GM19351 (cell line): ENCODE data around the gene TMEM39B.
A peak's percentile ranks its signal among the peaks of the same experiment; 100 is the strongest.
"Not testable (repeated sequence)": the region's sequence is repeated elsewhere in the genome, so short reads cannot be mapped to it uniquely, and the experiment has no call there.

Experiments used
- ATAC-seq: cut with Tn5 transposase; IDR thresholded peaks from one replicate; pipeline ENCODE4 v1.9.1; 2021; ENCODE audit warnings: mild to moderate bottlenecking, moderate library complexity; ENCODE audit not compliant: unreplicated experiment

Gene TMEM39B

DNA sequence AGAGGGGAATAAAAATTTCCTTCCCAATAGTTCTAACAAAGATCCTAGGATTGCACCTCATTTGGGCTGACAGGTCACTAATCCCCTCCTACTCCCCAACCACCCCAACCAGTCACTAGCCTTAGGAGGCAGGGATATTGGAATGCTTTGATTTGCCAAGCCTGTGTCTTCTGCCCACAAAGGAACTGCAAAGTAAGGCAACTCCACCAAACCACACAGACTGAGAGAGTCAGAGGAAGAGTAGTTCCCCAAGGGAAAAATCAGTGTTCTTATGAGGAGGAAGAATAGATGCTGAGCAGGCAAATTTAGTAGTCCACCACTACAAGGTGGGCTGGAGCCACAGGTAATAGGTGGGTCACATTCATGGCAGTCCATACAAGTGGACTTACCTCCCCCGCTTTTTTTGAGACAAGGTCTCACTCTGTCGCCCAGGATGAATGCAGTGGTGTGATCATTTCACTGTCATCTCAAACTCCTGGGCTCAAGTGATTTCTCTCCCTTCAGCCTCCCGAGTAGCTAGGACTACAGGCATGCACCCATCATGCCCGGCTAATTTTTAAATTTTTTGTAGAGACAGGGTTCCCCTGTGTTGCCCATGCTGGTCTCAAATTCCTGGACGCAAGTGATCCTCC, 3.7 kb upstream of the TMEM39B start:
- ATAC-seq, result no peak

DNA sequence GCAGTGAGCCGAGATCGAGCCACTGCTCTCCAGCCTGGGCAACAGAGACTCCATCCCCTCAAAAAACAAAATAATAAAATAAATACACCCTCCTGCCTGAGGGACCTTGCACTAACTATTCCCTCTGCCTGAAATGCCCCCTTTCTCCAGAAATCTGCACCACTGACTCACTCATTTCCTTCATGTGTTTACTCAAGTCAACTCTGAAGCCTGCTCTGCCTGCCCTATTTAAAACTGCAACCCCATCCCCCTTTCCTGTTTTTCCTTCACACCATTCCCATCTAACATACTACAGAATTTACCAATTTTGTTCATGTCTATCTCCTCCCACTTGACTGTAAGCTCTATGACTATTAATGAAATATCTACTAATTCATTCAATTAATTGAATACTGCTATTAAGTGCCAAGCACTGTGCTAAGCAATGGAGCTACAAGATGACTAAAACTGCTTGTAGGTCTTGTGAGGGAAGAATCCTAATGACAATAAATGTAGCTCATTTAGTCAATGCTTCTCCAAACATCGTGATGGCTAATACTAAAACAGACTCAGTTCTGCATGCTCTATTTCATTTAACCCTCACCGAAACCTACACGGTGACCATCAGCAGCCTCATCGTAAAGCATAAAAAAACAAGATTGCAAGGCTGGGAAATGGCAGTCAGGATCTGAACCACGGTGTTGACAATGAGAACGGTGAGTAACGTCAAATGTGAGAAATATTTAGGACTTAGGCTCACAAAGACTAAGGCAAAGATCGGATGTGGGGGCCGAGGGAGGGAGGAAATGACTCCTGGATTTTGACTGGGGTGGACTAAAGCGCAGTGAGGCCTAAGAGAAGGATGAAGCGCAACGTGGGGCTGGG, 749 bp upstream of the TMEM39B start:
- no peak for ATAC-seq

DNA sequence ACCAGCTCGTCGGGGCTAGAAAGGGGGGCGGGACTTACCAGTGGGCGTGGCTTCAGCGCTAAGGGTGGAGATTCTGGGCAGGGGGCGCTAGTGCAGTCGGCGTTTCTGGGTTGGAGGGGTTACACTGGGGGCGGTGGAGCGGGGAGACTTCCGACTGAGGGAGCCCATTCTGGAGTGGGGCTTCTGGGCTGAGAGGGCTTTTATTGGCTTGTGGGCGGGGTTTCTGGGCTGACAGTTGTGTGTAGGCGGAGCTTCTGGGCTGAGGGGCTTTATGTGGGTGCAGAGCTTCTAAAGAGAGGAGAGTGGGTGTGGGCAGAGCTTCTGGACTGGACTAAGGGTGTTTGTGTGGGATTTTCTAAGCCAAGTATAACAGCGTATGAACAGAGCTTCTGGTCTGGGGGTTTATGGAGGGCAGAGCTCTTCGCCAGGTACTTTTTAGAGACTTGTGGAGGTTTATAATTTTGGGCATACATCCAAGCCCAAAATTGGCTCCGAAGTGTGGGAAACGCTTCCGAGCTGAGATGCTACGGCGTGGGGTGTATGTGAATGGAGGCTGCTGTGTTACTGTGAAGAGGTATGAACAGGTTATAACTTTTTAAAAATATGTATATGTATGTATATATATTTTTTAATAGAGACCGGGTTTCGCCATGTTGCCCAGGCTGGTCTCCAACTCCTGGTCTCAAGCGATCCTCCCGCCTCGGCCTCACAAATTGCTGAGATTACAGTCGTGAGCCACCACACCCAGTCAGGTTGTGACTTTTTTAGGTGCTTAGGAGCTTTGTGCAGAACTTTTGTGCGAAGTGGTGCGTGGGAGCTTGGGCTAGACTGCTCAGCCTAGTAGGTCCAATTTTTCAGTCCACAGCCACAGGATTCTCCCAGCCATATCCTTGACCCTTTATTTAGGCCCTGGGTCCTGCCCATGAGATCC, 825 bp downstream of the TMEM39B start:
- ATAC-seq, result peak; percentile 17

DNA sequence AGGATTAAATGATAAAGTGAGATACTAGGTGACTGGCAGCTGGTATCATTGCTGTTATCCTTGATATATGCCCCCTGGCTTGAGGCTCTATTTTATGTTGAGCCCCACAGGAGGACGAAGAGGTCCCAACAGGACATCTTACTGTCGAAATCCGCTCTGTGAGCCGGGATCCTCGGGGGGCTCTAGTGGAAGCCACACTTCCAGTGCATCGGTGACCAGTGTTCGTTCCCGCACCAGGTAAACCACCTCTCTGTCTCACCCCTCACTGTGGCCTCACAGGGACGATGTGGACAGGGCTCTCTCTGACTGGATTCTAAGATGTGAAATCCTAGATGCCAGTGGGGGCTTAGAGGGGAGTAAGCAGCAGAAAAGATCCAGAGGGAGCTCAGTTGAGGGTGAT, 2.1 kb downstream of the TMEM39B start:
- no peak for ATAC-seq

DNA sequence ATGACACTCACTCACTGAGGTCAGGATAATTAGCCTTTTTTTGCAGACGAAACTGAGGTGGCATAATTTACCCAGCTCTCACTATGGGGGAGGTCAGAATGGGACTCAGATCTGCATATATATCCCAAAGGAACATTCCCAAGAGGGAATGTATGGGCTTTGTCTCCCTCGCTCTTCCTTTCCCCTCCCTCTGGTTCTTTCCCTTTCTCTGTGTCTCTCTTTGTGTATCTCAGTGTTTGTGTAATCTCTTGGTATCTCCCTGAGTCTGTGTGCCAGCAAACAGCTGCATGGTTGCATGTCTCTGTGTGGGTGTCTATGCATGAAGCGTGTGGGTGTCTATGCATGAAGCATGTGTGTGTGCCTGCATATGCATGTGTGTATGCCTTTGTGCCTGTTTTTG, 4.7 kb downstream of the TMEM39B start:
- no peak for ATAC-seq

DNA sequence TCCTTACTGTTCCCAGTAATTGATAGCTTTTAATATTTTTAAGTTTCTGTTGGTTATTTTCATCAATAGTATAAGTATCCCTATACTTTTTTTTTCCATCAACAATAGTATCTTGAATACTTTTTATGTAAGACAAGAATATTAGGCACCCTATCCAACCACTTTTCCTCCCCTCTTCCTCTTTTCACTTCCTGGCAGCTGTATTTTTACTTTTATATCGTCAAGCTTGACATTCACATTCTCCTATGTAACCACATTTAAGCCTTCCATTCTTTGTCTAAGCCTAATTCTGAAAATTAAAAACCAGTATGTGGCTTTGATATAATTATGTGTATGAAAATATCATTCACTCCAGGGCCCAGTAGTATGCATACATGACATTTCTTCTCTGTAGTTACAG, 9.3 kb downstream of the TMEM39B start:
- no peak for ATAC-seq

DNA sequence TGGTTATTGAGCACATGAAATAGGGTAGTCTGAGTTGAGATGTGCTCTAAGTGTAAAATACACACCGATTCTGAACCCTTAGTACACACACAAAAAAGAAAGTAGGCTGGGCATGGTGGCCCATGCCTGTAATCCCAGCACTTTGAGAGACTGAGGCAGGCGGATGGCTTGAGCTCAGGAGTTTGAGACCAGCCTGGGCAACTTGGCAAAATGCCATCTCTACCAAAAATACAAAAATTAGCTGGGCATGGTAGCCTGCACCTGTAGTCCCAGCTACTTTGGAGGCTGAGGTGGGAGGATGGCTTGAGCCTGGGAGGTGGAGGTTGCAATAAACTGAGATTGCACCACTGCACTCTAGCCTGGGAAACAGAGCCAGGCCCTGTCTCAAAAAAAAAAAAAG, 13.6 kb downstream of the TMEM39B start:
- ATAC-seq, result not testable (repeated sequence)

DNA sequence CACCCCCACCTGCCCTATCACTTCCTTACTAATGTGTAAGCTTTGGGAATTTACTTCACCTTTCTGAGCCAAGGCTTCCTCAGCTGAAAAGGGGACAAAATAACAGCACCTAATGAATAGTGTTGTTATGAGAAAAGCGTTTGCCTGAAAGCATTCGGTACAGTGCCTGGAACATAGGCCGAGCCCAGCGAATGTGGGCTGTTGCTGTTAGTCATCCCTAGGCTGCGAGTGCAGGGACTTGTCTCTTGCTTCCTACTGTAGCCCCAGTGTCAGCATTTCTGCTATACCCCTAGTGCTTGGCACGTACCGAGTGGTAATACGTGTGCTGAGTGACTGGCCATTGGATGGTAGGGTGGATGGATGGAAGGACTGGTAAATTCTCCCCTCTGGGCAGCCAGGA, 18.4 kb downstream of the TMEM39B start:
- ATAC-seq, result no peak

DNA sequence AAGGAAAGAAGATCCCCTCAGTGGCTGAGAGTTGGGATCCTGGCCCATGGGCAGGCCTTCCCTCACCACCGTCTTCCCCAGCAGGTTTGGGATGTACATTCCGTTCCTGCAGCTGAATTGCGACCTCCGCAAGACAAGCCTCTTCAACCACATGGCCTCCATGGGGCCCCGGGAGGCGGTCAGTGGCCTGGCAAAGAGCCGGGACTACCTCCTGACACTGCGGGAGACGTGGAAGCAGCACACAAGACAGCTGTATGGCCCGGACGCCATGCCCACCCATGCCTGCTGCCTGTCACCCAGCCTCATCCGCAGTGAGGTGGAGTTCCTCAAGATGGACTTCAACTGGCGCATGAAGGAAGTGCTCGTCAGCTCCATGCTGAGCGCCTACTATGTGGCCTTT, 18.9 kb downstream of the TMEM39B start:
- ATAC-seq, result no peak

DNA sequence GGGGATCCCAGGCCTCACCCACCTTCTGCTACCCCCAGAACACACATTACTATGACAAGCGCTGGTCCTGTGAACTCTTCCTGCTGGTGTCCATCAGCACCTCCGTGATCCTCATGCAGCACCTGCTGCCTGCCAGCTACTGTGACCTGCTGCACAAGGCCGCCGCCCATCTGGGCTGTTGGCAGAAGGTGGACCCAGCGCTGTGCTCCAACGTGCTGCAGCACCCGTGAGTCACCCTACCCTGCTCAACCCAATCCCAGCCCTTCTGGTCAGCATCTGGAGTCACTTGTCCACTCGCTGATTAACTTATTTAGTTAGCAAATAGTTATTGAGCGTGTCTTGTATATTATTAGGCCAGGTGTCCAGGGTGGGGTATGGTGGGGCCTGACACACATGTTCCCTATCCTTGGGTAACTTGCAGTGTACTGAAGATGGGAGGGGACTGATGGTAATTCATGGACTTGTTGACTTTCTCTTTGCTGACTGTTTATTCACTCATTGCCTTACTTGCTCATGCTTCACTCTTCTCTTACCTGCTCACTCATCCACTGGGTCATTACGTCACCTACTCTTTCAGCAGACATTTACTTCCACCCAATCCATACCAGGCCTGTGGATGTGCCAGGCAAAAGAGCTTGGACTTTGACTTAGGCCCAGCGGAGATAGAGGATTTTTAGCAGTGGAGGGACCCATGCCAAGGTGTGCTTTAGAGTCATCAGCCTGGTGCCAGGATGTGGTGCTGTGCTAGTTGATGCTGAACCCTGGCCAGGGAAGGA, 22.2 kb downstream of the TMEM39B start:
- ATAC-seq, result no peak

DNA sequence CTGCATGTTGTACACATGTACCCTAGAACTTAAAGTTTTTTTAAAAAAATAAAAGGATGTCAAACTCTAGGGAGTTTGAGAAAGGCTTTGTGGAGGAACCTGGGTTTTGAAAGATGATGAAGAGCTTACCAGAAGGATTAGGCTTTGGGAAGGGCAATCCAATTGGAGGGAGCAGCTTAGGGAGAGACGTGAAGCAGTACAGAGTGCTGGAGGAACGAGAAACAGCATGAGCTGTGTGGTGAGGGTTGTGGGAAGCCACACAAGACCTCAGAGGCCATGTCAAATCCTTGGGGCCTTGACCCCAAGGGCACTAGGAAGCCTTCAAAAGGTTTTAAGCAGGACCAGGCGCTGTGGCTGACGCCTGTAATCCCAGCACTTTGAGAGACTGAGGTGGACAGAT, 26.7 kb downstream of the TMEM39B start:
- ATAC-seq, result no peak

DNA sequence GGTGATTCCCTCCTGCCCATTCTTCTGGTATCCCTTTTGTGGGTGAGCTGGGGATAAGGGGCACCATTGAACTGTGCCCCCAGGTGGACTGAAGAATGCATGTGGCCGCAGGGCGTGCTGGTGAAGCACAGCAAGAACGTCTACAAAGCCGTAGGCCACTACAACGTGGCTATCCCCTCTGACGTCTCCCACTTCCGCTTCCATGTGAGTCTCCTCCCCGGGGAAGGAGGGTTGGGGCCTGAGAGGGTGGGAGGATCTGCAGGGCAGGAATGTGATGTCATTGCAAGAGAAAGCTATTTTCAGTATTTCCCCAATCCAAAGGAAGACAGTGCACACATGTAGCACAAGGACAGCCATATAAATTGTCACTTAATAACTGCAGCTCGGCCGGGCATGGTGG, 27.6 kb downstream of the TMEM39B start:
- no peak for ATAC-seq

DNA sequence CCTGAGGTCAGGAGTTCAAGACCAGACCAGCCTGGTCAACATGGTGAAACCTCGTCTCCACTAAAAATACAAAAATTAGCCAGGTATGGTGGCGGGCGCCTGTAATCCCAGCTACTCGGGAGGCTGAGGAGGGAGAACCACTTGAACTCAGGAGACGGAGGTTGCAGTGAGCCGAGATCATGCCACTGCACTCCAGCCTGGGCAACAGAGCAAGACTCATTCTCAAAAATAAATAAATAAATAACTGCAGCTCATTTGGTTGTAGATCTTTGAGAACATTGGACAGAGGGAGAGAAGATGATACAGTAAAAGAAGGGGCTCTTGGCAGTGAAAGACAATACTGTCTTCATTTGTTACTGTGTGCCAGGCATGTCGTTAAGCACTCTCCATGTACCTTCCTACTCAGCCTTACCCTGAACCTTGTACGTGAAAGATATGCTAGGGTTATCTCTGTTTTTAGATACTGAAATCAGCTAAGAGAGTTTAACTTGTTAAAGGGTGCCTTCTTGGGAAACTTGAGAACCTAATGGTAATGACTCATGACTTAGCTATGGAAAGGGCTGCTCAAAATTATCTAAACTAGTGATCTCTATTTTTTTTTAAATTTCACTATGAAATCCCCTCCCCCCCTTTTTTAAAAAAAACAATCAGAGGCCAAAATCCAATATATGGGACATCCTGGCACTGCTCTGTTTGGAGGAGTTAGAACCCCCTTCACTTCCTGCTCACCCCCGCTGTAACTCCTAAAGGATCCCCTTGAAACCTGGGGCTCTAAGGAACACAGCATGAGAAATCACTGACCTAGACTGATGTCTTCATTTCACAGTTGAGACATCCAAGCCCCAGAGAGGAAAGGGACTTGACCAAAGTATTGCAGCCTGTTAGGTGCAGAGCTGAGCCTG, 28.3 kb downstream of the TMEM39B start:
- ATAC-seq, result no peak

DNA sequence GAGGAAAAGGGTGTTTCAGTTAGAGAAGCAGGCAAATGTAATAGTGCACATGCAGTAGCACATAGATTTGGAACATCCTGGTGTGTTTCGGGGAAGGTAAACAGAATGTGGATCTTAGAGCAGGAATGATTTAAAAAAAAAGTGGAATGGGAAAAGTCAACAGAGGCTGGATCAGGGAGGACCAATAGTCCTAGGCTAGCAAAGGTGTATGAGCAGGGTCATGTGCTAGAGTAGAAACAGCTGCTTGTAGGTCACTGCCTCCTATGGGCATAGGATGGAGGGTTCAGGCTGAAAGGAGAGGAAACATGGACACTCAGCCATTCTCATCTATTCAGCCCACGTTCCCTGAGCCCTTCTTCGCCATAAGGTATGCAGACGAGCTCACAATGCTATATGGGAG, 31.4 kb downstream of the TMEM39B start:
- ATAC-seq, result no peak

DNA sequence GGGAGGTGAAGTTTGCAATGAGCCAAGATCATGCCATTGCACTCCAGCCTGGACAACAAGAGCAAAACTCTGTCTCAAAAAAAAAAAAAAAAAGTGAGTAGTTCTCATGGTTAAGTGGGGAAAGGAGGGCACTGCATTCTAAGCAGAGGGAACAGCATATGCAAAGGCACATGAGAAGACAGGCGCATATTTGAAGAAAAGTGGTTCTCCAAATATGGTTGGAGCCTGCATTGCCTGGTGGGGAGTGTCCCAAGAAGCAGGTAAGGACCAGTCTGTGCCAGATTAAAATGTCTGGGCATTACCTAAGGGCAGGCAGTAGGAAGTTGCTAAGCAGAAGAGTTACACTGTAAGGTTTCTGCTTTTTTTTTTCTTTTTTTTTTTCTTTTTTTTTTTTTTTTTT, 32.6 kb downstream of the TMEM39B start:
- no peak for ATAC-seq

DNA sequence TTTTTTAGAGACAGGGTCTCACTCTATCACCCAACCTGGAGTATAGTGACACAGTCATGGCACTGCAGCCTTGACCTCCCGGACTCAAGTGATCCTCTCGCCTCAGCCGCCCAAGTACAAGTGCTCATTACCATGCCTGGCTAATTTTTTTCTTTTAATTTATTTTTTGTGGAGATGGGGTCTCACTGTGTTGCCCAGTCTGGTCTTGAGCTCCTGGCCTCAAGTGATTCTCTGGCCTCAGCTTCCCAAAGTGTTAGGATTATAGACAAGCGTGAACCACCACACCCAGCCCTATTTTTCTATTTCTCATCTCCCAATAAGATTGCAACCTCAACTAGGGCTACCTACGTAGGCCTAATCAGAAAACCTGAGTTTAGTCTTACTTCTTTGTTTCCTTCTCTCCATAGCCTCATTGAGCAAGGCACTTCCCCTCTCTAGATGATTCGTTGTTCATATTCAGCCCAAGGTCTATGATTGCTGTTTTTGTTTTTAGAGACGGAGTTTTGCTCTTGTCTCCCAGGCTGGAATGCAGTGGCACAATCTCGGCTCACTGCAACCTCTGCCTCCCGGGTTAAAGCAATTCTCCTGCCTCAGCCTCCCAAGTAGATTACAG, 34.0 kb downstream of the TMEM39B start:
- no peak for ATAC-seq

DNA sequence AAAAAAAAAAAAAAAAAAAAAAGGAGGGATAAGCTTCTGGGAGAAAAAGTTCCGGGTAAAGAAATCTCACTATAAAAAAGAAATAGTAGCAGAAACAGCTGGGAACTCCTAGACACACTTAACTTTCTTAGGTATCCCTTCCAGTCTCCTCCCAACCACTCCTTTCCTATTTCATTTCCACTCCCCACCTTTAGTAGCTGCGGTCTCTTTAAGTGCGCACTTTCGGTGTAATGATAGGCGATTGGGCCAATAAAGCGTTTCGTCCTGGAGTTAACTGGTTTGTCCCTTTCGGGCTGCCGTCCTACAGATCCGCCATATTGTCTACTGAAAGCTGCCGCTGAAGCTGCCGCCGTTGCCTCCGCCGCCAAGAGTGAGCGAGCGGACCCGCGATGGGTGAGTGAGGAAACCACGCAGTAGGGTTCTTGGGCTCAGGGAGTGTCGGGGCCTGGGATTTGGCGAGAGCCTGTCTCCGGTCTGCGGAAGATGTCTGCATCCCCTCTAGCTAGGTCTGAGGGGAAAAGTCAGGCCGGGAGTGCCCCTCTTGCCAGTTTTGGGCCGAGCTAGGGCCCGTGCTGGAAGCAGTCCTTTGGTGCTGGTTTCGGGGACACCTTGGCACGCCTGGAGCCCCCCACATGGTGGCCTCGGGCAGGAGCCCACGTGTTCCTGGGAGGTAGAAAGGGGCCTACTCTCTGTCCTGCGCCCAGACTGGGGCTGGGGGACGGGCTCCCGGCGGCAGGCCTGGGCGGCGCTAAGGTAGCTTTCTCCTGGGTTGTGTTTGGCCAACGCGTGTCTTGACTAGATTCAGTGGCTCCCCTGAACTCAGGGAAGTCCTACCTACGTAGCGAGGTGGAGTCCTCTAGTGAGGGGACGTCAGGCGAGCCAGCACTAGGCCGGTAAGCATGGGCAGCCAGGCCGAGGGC, 35.3 kb downstream of the TMEM39B start, which contains the start of gene KPNA6:
Gene KPNA6 (plus strand): TSS at position 315 of the 920 bp plus-strand sequence. CDS start 75 bp downstream, at position 390.
- peak; percentile 70 for ATAC-seq

DNA sequence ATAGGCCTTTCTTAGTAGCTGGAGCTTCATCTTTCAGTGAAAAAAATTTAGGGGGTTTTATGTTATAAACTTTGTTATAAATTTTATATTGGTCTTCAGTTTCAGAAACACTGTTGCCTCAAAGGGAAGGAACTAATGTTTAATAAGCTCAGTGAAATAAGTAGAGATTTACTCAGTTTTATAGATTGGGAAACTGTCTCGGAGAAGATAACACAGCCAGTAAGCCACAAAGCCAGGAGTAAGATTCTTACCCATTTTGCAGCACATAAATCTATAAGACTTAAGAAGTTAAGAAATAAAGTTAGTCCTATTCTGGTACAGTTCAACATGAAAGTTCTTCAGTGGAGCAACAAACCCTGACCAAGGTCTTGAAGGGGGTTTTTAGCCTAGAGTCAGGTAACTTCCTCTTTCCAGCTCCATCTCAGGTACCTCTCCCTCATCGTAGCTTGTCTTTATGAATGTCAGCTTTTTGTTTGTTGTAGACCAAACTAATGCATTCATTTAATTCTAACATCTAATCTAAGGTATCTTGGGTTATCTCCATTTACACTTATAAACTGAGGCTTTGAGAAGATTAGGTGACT, 38.4 kb downstream of the TMEM39B start:
- ATAC-seq, result no peak
